HepG2 (cell line): ENCODE measurements around the gene PACS1. TPM values are rescaled to one million over a fixed set of nuclear protein-coding genes. Genes with fewer than 3 reads are reported as not detected.

Source experiments
- ADNP ChIP-seq: sonication (generic); formaldehyde crosslinking; IDR thresholded peaks from 2 replicates; pipeline ENCODE4 v1.4.0; 2020; ENCODE audit warnings: missing genetic modification reagents
- CHD4 ChIP-seq: fragments of 200-600 bp; sonication (generic); IDR thresholded peaks from 2 replicates; pipeline ENCODE4 v1.7.0; 2017; ENCODE audit warnings: mild to moderate bottlenecking, low read length, borderline replicate concordance
- CSRNP2 ChIP-seq: sonication (generic); formaldehyde crosslinking; conservative IDR thresholded peaks from 2 replicates; pipeline ENCODE4 v1.8.0; 2022; ENCODE audit warnings: low read depth, missing genetic modification reagents
- ELF3 ChIP-seq: IDR thresholded peaks from 2 replicates; pipeline ENCODE4 v1.6.1; 2016; ENCODE audit warnings: missing genetic modification reagents, missing compliant biosample characterization
- FOXK2 ChIP-seq: fragments of 450-650 bp; IDR thresholded peaks from 2 replicates; pipeline ENCODE4 v1.6.1; 2016
- HNRNPL ChIP-seq: fragments of 200-400 bp; formaldehyde crosslinking; IDR thresholded peaks from 2 replicates; pipeline ENCODE4 v1.6.1; 2017; ENCODE audit warnings: mild to moderate bottlenecking, low read depth, low read length
- IRF2 ChIP-seq: IDR thresholded peaks from 2 replicates; pipeline ENCODE4 v1.6.1; 2018; ENCODE audit warnings: missing genetic modification reagents, missing compliant biosample characterization
- JUNB ChIP-seq: sonication (generic); formaldehyde crosslinking; IDR thresholded peaks from 2 replicates; pipeline ENCODE4 v1.8.0; 2022; ENCODE audit warnings: missing genetic modification reagents, mild to moderate bottlenecking, borderline replicate concordance
- MIER3 ChIP-seq: IDR thresholded peaks from 2 replicates; pipeline ENCODE4 v1.6.1; 2016; ENCODE audit warnings: missing compliant biosample characterization, borderline replicate concordance
- NFKB2 ChIP-seq: sonication (generic); formaldehyde crosslinking; IDR thresholded peaks from 2 replicates; pipeline ENCODE4 v1.4.0; 2020; ENCODE audit warnings: missing genetic modification reagents, borderline replicate concordance
- NR2F2 ChIP-seq: IDR thresholded peaks from 2 replicates; pipeline ENCODE4 v1.6.1; 2012; ENCODE audit warnings: low read depth, inconsistent platforms, borderline replicate concordance
- RARA ChIP-seq: IDR thresholded peaks from 2 replicates; pipeline ENCODE4 v1.6.1; 2016; ENCODE audit warnings: missing genetic modification reagents, missing compliant biosample characterization
- RFX3 ChIP-seq: IDR thresholded peaks from 2 replicates; pipeline ENCODE4 v1.6.1; 2016; ENCODE audit warnings: missing biosample characterization, missing genetic modification reagents
- RXRB ChIP-seq: IDR thresholded peaks from 2 replicates; pipeline ENCODE4 v1.6.1; 2016; ENCODE audit warnings: borderline replicate concordance, missing genetic modification reagents, missing compliant biosample characterization
- SETDB1 ChIP-seq: sonication (generic); formaldehyde crosslinking; IDR thresholded peaks from 2 replicates; pipeline ENCODE4 v1.5.1; 2020; ENCODE audit warnings: missing genetic modification reagents, mild to moderate bottlenecking, borderline replicate concordance
- SNAPC2 ChIP-seq: sonication (generic); formaldehyde crosslinking; IDR thresholded peaks from 2 replicates; pipeline ENCODE4 v1.8.1; 2022; ENCODE audit warnings: mild to moderate bottlenecking, missing genetic modification reagents
- TAF15 ChIP-seq: fragments of 200-400 bp; formaldehyde crosslinking; IDR thresholded peaks from one replicate; pipeline ENCODE4 v1.6.1; 2018; ENCODE audit warnings: mild to moderate bottlenecking, low read depth, low read length; ENCODE audit not compliant: poor library complexity, severe bottlenecking
- TOPORS ChIP-seq: sonication (generic); formaldehyde crosslinking; IDR thresholded peaks from 2 replicates; pipeline ENCODE4 v1.8.0; 2023; ENCODE audit warnings: mild to moderate bottlenecking, missing genetic modification reagents
- WIZ ChIP-seq: sonication (generic); formaldehyde crosslinking; IDR thresholded peaks from 2 replicates; pipeline ENCODE4 v1.5.1; 2020; ENCODE audit warnings: mild to moderate bottlenecking, missing genetic modification reagents
- ZFP37 ChIP-seq: sonication (generic); formaldehyde crosslinking; IDR thresholded peaks from 2 replicates; pipeline ENCODE4 v1.4.0; 2020; ENCODE audit warnings: missing genetic modification reagents, borderline replicate concordance
- ZFX ChIP-seq: sonication (generic); formaldehyde crosslinking; IDR thresholded peaks from 2 replicates; pipeline ENCODE4 v1.4.0; 2020; ENCODE audit warnings: mild to moderate bottlenecking, low read depth, missing genetic modification reagents, moderate library complexity
- ZNF143 ChIP-seq: sonication (generic); formaldehyde crosslinking; IDR thresholded peaks from 2 replicates; pipeline ENCODE4 v1.4.0; 2020; ENCODE audit warnings: missing genetic modification reagents
- ZNF672 ChIP-seq: sonication (generic); formaldehyde crosslinking; IDR thresholded peaks from 2 replicates; pipeline ENCODE4 v1.8.1; 2022; ENCODE audit warnings: missing genetic modification reagents
- ZNF883 ChIP-seq: sonication (generic); formaldehyde crosslinking; IDR thresholded peaks from 2 replicates; pipeline ENCODE4 v1.5.1; 2020; ENCODE audit warnings: mild to moderate bottlenecking, missing genetic modification reagents; ENCODE audit errors: not compliant biosample characterization
- polyA plus RNA-seq, 8 experiments: library from polyadenylated mRNA; depleted of rRNA in 3 of 8; stranded (reverse) in 7 of 8; unstranded in 1 of 8; fragments of >200 nt; fragmentation: Illumina TruSeq in 4 of 8; extraction: Trizol in 4 of 8; gene quantifications; 2 replicates each; pipeline versions ENCODE4 v1.2.1 to v1.2.3, GENCODE V29; 2011 to 2016; ENCODE audit warnings: low read depth in 4 of 8, missing spikeins in 1 of 8, mixed read lengths in 1 of 8; ENCODE audit not compliant: insufficient read depth in 1 of 8
- total RNA-seq, 5 experiments: library from RNA; depleted of rRNA; stranded (reverse); fragments of >200 nt; fragmentation: Illumina TruSeq; extraction: Trizol; gene quantifications; 2 replicates each; pipeline ENCODE4 v1.2.3, GENCODE V29; 2016; ENCODE audit warnings: low read depth in 1 of 5
- TF ChIP-seq, protein P1 (sequence below), 2 experiments: sonication (generic) in 1 of 2; formaldehyde crosslinking in 1 of 2; IDR thresholded peaks; 2 replicates each; pipeline versions ENCODE4 v1.5.1 to v1.6.1; 2011 to 2020; ENCODE audit warnings: borderline replicate concordance in 1 of 2, low read depth in 1 of 2, low read length in 1 of 2, mild to moderate bottlenecking in 1 of 2, missing genetic modification reagents in 1 of 2, moderate library complexity in 1 of 2
- TF ChIP-seq, protein P2 (sequence below): sonication (generic); formaldehyde crosslinking; IDR thresholded peaks from 2 replicates; pipeline ENCODE4 v1.5.0; 2020; ENCODE audit warnings: mild to moderate bottlenecking, missing genetic modification reagents

Gene PACS1
- total and polyA plus RNA-seq, 2 of the 13 experiments (the other 11 are each of a cell fraction or from before 2014, with no cell fraction given) = 7.6 to 8.6 TPM

GRCh38 chr11:66045177-66045639 is 24.9 kb upstream of the PACS1 start (continued):
- TF ChIP-seq CHD4 (no peak), SETDB1 (CRISPR knock-in tag) (no peak), RARA (no peak), MIER3 (CRISPR knock-in tag) (no peak), ZNF883 (CRISPR knock-in tag) (no peak), TOPORS (CRISPR knock-in tag) (no peak), NFKB2 (no peak; the same call in 1 of the 2 replicates), SNAPC2 (CRISPR knock-in tag) (no peak), JUNB (CRISPR knock-in tag) (no peak), FOXK2 (no peak), ZFP37 (CRISPR knock-in tag) (no peak), RFX3 (CRISPR knock-in tag) (no peak), ADNP (CRISPR knock-in tag) (no peak), ZNF672 (no peak), CSRNP2 (CRISPR knock-in tag) (no peak), ELF3 (CRISPR knock-in tag) (no peak), IRF2 (CRISPR knock-in tag) (no peak), HNRNPL (0 out of 2 replicates have a peak, but pooled peaks have one; percentile 63), WIZ (CRISPR knock-in tag) (no peak), RXRB (CRISPR knock-in tag) (peak; percentile 28; the same call in 1 of the 2 replicates), TAF15 (no peak), ZFX (CRISPR knock-in tag) (peak; percentile 31; the same call in 1 of the 2 replicates), NR2F2 (no peak), ZNF143 (CRISPR knock-in tag) (no peak)
- TF ChIP-seq, protein P1, sequence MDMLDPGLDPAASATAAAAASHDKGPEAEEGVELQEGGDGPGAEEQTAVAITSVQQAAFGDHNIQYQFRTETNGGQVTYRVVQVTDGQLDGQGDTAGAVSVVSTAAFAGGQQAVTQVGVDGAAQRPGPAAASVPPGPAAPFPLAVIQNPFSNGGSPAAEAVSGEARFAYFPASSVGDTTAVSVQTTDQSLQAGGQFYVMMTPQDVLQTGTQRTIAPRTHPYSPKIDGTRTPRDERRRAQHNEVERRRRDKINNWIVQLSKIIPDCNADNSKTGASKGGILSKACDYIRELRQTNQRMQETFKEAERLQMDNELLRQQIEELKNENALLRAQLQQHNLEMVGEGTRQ (IDR thresholded peaks at IDR 0.05; ENCODE audit: low read depth, low read length) = no peak
- TF ChIP-seq, protein P1 (CRISPR knock-in tag; IDR thresholded peaks at IDR 0.05; ENCODE audit: borderline replicate concordance) = no peak
- TF ChIP-seq, protein P2, sequence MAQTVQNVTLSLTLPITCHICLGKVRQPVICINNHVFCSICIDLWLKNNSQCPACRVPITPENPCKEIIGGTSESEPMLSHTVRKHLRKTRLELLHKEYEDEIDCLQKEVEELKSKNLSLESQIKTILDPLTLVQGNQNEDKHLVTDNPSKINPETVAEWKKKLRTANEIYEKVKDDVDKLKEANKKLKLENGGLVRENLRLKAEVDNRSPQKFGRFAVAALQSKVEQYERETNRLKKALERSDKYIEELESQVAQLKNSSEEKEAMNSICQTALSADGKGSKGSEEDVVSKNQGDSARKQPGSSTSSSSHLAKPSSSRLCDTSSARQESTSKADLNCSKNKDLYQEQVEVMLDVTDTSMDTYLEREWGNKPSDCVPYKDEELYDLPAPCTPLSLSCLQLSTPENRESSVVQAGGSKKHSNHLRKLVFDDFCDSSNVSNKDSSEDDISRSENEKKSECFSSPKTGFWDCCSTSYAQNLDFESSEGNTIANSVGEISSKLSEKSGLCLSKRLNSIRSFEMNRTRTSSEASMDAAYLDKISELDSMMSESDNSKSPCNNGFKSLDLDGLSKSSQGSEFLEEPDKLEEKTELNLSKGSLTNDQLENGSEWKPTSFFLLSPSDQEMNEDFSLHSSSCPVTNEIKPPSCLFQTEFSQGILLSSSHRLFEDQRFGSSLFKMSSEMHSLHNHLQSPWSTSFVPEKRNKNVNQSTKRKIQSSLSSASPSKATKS (CRISPR knock-in tag) = no peak
